Osteocyte (in vitro differentiated cells): Measurements from ENCODE around the gene ARPP21. TPM values are rescaled to one million over a fixed set of nuclear protein-coding genes. Genes with fewer than 3 reads are reported as not detected.

ENCODE experiments used
- DNase-seq: peaks from one replicate; pipeline ENCODE4 v3.0.0; 2021; ENCODE audit warnings: mixed read lengths; ENCODE audit not compliant: unreplicated experiment; ENCODE audit errors: extremely low spot score
- H3K27ac Mint-ChIP-seq: one replicate; pipeline ENCODE4 v1.8.0; 2021; ENCODE audit warnings: mild to moderate bottlenecking, mixed read lengths; ENCODE audit not compliant: unreplicated experiment
- H3K27me3 Mint-ChIP-seq: one replicate; pipeline ENCODE4 v1.8.0; 2021; ENCODE audit warnings: mixed read lengths; ENCODE audit not compliant: unreplicated experiment
- H3K36me3 Mint-ChIP-seq: one replicate; pipeline ENCODE4 v1.8.0; 2021; ENCODE audit warnings: mixed read lengths; ENCODE audit not compliant: unreplicated experiment
- H3K4me1 Mint-ChIP-seq: one replicate; pipeline ENCODE4 v1.8.0; 2021; ENCODE audit warnings: mixed read lengths; ENCODE audit not compliant: unreplicated experiment
- H3K4me3 Mint-ChIP-seq: one replicate; pipeline ENCODE4 v1.8.0; 2021; ENCODE audit warnings: mild to moderate bottlenecking, moderate library complexity, mixed read lengths; ENCODE audit not compliant: unreplicated experiment
- H3K9me3 Mint-ChIP-seq: one replicate; pipeline ENCODE4 v1.8.0; 2021; ENCODE audit warnings: mixed read lengths; ENCODE audit not compliant: unreplicated experiment
- CTCF ChIP-seq: fragments of 200-600 bp; sonication (generic); IDR thresholded peaks from 2 replicates; pipeline ENCODE4 v1.5.0; 2021; ENCODE audit warnings: antibody characterized with exemption, mild to moderate bottlenecking, moderate library complexity
- total RNA-seq: library from RNA; stranded (reverse); gene quantifications from 2 replicates; pipeline ENCODE4 v1.2.1, GENCODE V29; 2021

The ARPP21 gene
- total RNA-seq, 1 donor from 2014 or later, result 3.7 TPM

GRCh38 chr3:35723480-35724097 is 84.3 kb downstream of the ARPP21 start:
- H3K4me3 Mint-ChIP-seq, result no peak overlapping the region
- no peak for DNase-seq
- no peaks in the 10 kb centered on the region for H3K9me3 Mint-ChIP-seq
- H3K27me3 Mint-ChIP-seq, result peaks cover 20% of the 10 kb centered on the region
- H3K4me1 Mint-ChIP-seq, result no peaks in the 10 kb centered on the region
- no peak for TF ChIP-seq CTCF
- no peak overlapping the region for H3K27ac Mint-ChIP-seq
- H3K36me3 Mint-ChIP-seq, result no peaks in the 10 kb centered on the region

- Mint-ChIP-seq H3K27me3 (peaks cover 20% of the 10 kb centered on the region), H3K4me3 (no peak overlapping the region), H3K27ac (no peak overlapping the region), H3K4me1 (no peaks in the 10 kb centered on the region), H3K9me3 (no peaks in the 10 kb centered on the region), H3K36me3 (no peaks in the 10 kb centered on the region)
- DNase-seq, result no peak
- TF ChIP-seq CTCF, result no peak
These were observed 84.8 kb downstream of the ARPP21 start for GRCh38 chr3:35724106-35724505.

GRCh38 chr3:35727179-35727578 is 87.9 kb downstream of the ARPP21 start:
- H3K27me3 Mint-ChIP-seq, result peaks cover 16% of the 10 kb centered on the region
- no peak overlapping the region for H3K4me3 Mint-ChIP-seq
- H3K9me3 Mint-ChIP-seq, result no peaks in the 10 kb centered on the region
- no peaks in the 10 kb centered on the region for H3K4me1 Mint-ChIP-seq
- no peak for TF ChIP-seq CTCF
- H3K36me3 Mint-ChIP-seq, result no peaks in the 10 kb centered on the region
- no peak for DNase-seq
- no peak overlapping the region for H3K27ac Mint-ChIP-seq

- DNase-seq, result no peak
- H3K27me3 Mint-ChIP-seq, result peaks cover 20% of the 10 kb centered on the region
- H3K27ac Mint-ChIP-seq, result no peak overlapping the region
- no peaks in the 10 kb centered on the region for H3K9me3 Mint-ChIP-seq
- no peaks in the 10 kb centered on the region for H3K36me3 Mint-ChIP-seq
- no peaks in the 10 kb centered on the region for H3K4me1 Mint-ChIP-seq
- no peak overlapping the region for H3K4me3 Mint-ChIP-seq
- TF ChIP-seq CTCF, result no peak
These were observed 94.0 kb downstream of the ARPP21 start for GRCh38 chr3:35733341-35733740.

- no peak for DNase-seq
- Mint-ChIP-seq H3K27ac (no peak overlapping the region), H3K4me3 (no peak overlapping the region), H3K9me3 (no peaks in the 10 kb centered on the region), H3K4me1 (peaks cover under 1% of the 10 kb centered on the region), H3K36me3 (no peaks in the 10 kb centered on the region), H3K27me3 (peaks cover 25% of the 10 kb centered on the region)
- no peak for TF ChIP-seq CTCF
These were observed 94.5 kb downstream of the ARPP21 start for GRCh38 chr3:35733864-35734263.
